SU-DHL-6 (cell line): ENCODE data around the gene PPP1R12A.

Experiments
- CTCF ChIP-seq: fragments of 200-600 bp; sonication (generic); IDR thresholded peaks from one replicate; pipeline ENCODE4 v1.5.1; 2017; ENCODE audit warnings: antibody characterized with exemption, mild to moderate bottlenecking, low read length, moderate library complexity; ENCODE audit not compliant: insufficient read depth, poor library complexity, severe bottlenecking
- EZH2phosphoT487 ChIP-seq: fragments of 200-600 bp; sonication (generic), shearing (Covaris generic); conservative IDR thresholded peaks from 2 replicates; pipeline ENCODE4 v1.6.1; 2018; ENCODE audit warnings: mild to moderate bottlenecking, antibody characterized with exemption, low read length, moderate library complexity, mixed read lengths

DNA sequence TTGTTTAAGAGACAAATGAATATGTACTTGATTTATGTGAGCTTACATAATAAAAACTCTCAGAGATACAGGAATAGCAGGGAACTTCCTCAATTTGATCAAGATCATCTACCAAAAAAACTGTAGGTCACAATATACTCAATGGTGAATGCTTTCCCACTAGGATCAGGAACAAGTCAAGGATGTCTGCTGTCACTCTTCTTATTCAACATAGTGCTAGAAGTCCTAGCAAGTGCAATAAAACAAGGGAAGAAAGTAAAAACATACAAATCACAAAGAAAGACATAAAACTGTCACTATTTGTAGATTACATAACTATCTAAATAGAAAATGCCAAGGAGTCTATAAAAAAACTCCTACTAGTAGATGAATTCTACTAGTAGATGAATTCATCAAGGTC, 202.3 kb downstream of the PPP1R12A start:
- no peak for TF ChIP-seq CTCF
- no peak for TF ChIP-seq EZH2phosphoT487
